Fibroblast of skin of right quadriceps (primary cell): ENCODE results near the gene BEND6.
"Not testable (repeated sequence)": the region's sequence is repeated elsewhere in the genome, so short reads cannot be mapped to it uniquely, and the experiment has no call there.

ENCODE experiments used
- DNase-seq: peaks from one replicate; pipeline ENCODE4 v3.0.0-alpha.2; 2013

BEND6 gene

DNA sequence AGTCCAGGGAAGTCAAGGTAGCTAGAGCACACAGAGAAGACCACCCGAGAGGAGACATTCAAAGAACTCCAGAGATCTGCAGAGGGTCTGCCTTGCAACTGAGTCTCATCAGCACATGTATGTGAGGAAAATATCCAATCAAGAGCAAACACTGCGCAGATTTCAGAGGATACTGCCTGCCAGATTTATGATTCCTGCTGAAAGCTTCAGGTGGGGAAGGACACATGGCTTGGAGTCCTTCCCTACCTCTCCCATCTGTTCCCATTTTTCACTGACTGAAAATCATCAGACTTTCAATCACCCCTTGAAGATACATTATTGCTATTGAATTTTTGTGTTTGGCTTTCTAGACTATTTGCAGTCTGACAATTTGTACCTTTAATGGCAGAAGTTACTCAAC, 84.0 kb downstream of the BEND6 start:
- no peak for DNase-seq

DNA sequence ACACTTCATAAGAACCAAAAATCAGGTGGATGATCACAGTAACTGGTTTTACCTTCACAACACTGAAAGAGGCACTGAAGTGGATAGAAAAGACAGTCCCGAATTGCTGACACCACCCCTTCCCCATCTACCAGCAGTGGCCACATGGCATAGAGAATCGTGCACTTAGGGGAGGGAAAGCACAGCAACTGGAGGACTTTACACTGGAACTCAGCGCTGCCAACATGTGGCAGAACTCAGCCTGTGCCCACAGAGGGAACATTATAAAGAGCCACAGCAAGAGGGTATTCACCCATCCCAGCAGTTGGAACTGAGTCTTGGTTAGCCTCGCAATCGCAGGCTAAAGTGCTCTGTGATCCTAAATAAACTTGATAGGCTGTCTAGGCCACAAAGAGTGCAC, 85.1 kb downstream of the BEND6 start:
- no peak for DNase-seq

DNA sequence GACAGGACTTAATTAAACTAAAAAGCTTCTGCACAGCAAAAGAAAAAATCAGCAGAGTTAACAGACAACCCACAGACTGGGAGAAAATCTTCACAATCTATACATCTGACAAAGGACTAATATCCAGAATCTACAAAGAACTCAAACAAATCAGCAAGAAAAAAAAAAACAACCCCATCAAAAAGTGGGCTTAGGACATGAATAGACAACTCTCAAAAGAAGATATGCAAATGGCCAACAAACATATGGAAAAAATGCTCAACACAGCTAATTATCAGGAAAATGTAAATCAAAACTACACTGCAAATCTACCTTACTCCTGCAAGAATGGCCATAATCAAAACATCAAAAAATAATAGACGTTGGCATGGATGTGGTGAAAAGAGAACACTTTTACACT, 89.2 kb downstream of the BEND6 start:
- DNase-seq, result not testable (repeated sequence)

- no peak for DNase-seq
Measured at GRCh38 chr6:57044568-57044967, 89.7 kb downstream of the BEND6 start.

DNA sequence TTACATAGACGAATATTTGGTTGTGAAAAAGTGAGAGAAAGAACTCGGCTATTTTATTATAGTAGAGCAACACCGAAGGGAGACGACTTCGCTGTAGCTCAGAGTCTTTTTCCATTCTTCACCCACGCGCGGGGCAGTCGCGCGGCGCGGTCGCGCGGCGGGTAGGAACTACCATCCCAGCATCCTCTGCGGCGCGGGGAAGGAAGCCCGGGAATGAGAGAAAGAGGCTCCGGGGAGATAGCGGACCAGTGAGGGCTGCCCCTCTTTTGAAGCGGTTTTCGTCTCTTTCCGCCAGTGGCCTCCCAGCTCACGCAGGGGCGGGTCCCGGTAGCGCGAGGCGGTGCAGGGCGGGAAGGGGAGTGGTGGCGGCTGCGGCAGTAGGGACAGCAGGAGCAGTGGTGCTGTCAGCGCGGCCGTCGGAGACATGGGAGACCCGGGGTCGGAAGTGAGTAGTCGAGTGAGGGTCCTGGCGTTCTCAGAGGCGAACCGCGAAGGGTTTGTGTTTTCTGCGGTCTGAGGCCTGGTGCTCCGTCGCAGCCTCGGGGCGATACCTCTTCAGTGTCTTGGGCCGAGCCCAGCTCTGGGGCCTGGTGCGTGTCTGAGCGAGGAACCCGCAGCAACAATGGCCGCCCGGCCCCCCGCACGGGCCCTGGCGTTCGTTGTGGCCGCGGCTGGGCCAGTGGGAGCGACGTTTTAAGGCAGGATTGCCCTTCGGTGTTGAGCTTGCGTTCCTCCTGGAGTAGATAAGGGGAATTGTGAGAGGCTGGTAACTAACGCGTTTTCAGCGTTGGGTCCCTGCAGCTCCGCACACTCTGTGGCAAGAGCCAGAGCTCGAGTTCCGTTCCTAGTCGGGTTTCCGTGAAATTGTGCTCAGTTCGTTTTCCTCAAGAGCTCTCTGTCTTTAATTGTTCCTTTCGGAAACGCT, 91.7 kb downstream of the BEND6 start, which contains the start of gene KIAA1586:
Gene KIAA1586 (plus strand): TSS at position 362 of the 925 bp plus-strand sequence. CDS start 63 bp downstream, at position 425.
- DNase-seq, result peak; percentile 89

DNA sequence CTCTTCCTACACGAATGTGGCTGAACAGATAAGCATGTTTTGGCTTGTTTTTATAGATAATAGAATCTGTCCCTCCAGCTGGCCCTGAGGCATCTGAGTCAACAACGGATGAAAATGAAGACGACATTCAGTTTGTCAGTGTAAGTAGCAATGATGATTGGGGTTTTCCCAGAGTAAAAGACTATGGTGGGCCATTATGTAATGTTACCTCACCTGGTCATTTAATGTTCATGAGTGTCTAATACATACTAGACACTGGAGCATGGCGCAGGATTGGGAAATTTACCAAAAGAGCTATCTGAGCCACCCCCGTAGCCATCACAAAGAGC, 92.3 kb downstream of the BEND6 start:
- not testable (repeated sequence) for DNase-seq

DNA sequence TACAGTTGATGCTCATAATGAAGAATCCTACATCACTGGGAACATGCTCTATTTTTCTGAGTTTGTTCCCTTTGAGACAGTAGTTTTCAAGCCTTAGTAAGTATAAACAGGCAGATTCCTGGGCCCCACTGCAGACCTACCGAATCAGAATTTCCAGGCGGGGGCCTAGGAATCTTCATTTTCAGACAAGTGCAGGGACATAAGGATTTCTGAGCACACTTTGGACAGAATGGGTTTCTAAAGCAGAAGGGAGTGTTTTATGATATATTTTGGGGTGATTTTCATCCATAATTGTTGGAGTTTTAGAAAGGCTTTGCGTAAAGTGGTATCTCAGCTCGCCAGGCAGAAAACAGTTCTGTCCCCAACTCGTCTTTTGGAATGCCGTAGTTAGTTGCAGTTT, 93.0 kb downstream of the BEND6 start:
- DNase-seq, result not testable (repeated sequence)

- peak; percentile 14 for DNase-seq
Measured at GRCh38 chr6:57048577-57048976, 93.7 kb downstream of the BEND6 start.

GRCh38 chr6:57063847-57064246, 108.9 kb downstream of the BEND6 start:
- no peak for DNase-seq

- DNase-seq, result peak; percentile 11
Measured at GRCh38 chr6:57064809-57065208, 109.9 kb downstream of the BEND6 start.

DNA sequence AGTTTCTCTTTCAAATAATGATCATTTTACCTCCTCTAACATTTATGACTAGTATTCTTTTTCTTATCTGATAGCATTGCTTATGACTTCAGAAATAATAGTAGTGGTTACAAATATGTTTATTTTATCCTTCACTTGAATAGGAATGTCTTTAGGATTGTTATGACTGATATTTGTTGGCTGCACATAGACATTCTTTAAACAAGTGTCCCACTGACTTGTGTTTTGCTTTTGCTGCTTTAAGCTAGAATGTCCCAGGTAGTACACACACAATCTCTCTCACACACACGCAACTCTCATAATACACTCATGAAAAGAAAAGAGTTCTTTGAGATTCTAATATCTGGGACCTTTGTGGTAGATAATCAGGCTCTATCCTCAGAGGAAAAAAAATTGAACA, 113.2 kb downstream of the BEND6 start:
- DNase-seq, result no peak

DNA sequence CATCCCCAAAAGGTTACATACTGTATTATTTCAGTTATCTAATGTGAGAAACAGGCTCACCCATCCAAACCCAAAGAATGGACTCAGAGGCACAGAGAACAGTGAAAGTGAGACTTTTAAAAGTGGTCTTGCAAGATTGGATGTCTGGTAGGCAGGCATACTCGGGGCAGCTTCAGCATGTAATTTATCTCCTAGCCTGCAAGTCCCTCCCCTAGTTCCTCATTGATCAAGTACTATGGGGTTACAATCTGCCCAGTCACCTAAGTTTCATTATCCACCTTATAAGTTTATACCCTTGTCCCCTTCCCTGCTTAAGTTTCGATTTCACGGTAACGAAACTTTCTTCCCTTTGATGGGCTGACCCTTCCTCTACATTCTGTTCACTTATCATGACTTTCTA, 114.3 kb downstream of the BEND6 start:
- DNase-seq, result no peak

GRCh38 chr6:57069920-57070331, 115.0 kb downstream of the BEND6 start:
- no peak for DNase-seq

DNA sequence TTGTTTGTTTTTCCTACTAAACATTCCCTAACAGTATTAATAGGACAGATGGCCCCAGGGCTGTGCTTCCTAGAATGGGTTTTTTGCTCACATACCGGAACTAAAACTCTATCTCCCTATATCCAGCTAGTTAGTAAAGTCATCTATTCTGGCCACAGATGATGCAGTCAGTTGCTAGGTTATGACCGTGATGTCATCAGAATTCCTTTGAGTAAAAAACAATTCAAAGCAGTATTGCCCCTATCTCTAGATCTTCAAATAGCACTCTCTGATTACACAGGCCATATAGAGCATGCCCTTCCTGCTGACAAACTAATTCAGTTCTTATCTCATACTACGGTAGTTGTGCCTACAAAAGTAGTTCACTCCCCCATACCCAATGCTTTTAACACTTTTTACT, 117.2 kb downstream of the BEND6 start:
- DNase-seq, result no peak

DNA sequence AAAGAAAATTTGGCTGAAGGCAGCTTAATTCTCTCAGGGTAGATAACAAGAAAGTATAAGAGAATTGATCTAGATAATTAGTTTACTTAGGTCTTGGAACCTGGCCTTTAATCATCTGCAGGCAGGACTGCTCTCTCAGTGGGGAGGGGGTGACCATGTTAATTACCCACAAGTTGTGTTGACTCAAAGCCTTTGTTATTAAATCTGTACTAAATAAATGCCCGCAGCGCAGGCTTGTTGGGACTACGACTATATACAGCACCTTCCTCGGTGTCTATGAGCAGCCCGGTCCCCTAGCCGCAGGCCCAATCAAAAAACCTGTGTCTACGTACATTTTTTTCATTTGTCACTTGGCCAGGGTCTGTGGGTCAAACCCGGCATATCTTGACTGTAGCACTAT, 119.5 kb downstream of the BEND6 start:
- no peak for DNase-seq

DNA sequence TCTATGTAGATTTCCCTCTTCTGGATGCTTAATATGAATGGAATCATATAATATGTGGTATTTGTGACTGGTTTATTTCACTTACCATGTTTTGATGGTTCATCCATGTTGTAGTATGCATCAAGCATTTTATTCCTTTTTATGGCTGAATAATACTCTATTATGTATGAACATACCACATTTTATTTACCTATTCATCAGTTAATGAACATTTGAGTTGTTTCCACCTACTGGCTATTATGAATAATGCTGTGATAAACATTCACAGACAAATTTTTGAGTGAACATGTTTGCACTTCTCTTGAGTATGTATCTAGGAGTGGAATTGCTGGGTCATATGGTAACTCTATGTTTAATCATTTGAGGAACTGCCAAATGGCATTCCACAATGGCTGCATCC, 120.2 kb downstream of the BEND6 start:
- no peak for DNase-seq
